Measurements from ENCODE around the gene SLC35B1.
"Not testable (repeated sequence)": the region's sequence is repeated elsewhere in the genome, so short reads cannot be mapped to it uniquely, and the experiment has no call there.

SLC35B1 gene

GRCh38 chr17:49734515-49735490, 27.0 kb upstream of the SLC35B1 start:
- DNase-seq, result peak; percentile 73 to 77

GRCh38 chr17:49731435-49731831, 23.7 kb upstream of the SLC35B1 start:
- DNase-seq, result no peak

- no peak for DNase-seq
Observed at GRCh38 chr17:49730785-49731434, 23.1 kb upstream of the SLC35B1 start.

- no peak for DNase-seq
Observed at GRCh38 chr17:49730078-49730784, 22.5 kb upstream of the SLC35B1 start.

- DNase-seq, result no peak
Observed at GRCh38 chr17:49729069-49729468, 21.3 kb upstream of the SLC35B1 start.

GRCh38 chr17:49728425-49728824, 20.7 kb upstream of the SLC35B1 start:
- no peak for DNase-seq

- DNase-seq, result no peak
Observed at GRCh38 chr17:49727380-49727779, 19.6 kb upstream of the SLC35B1 start.

- DNase-seq, result no peak
Observed at GRCh38 chr17:49725452-49726130, 17.8 kb upstream of the SLC35B1 start.

- DNase-seq, result not testable (repeated sequence)
Observed at GRCh38 chr17:49724552-49724951, 16.8 kb upstream of the SLC35B1 start.

GRCh38 chr17:49723423-49723822, 15.7 kb upstream of the SLC35B1 start:
- DNase-seq, result no peak

- DNase-seq, result no peak
Observed at GRCh38 chr17:49722066-49722465, 14.3 kb upstream of the SLC35B1 start.

GRCh38 chr17:49717371-49717861, 9.7 kb upstream of the SLC35B1 start:
- no peak for DNase-seq

GRCh38 chr17:49716668-49717364, 9.1 kb upstream of the SLC35B1 start:
- DNase-seq, result no peak

- no peak for DNase-seq
Observed at GRCh38 chr17:49715717-49716279, 8.0 kb upstream of the SLC35B1 start.

- DNase-seq, result no peak
Observed at GRCh38 chr17:49715216-49715615, 7.5 kb upstream of the SLC35B1 start.

GRCh38 chr17:49708515-49709183, 885 bp upstream of the SLC35B1 start:
- no peak for DNase-seq

- DNase-seq, result no peak
Observed at GRCh38 chr17:49707246-49707607, 537 bp downstream of the SLC35B1 start.

GRCh38 chr17:49705254-49705653, 2.5 kb downstream of the SLC35B1 start:
- no peak for DNase-seq

- peak; percentile 64 for DNase-seq
Observed at GRCh38 chr17:49703557-49704277, 4.0 kb downstream of the SLC35B1 start.

GRCh38 chr17:49700960-49701359, 6.8 kb downstream of the SLC35B1 start:
- DNase-seq, result no peak
